Keratinocyte (primary cell): ENCODE results near the gene RAD9A. TPM values are rescaled to one million over a fixed set of nuclear protein-coding genes. Genes with fewer than 3 reads are reported as not detected.

ENCODE experiments used
- DNase-seq: peaks from one replicate; pipeline ENCODE4 v3.0.0-alpha.2; 2011; ENCODE audit warnings: low read depth, missing footprints, low spot score
- FAIRE-seq: peaks from 2 replicates; lab custom pipeline; 2011; peaks lifted over from hg19 to GRCh38; lab: Jason Lieb, UNC
- H2AFZ ChIP-seq: 2 replicates; pipeline ENCODE4 v1.6.0; 2012; ENCODE audit warnings: low read length, control low read depth, inconsistent platforms; ENCODE audit not compliant: control insufficient read depth
- H3K27ac ChIP-seq: 2 replicates; pipeline ENCODE4 v1.5.1; 2011; ENCODE audit warnings: low read length; ENCODE audit not compliant: control insufficient read depth, insufficient read depth
- H3K27me3 ChIP-seq: 3 replicates; pipeline ENCODE4 v1.6.0; 2011; ENCODE audit warnings: low read length; ENCODE audit not compliant: control insufficient read depth, insufficient read depth; ENCODE audit errors: extremely low read depth
- H3K36me3 ChIP-seq, 2 experiments: 2 replicates in 1 of 2; 3 replicates in 1 of 2; pipeline ENCODE4 v1.5.1; 2011; ENCODE audit warnings: low read length in 2 of 2, mild to moderate bottlenecking in 1 of 2; ENCODE audit not compliant: control insufficient read depth in 2 of 2, insufficient read depth in 2 of 2; ENCODE audit errors: extremely low read depth in 1 of 2
- H3K4me1 ChIP-seq: 3 replicates; pipeline ENCODE4 v1.5.1; 2011; ENCODE audit warnings: low read length; ENCODE audit not compliant: control insufficient read depth, insufficient read depth; ENCODE audit errors: extremely low read depth
- H3K4me2 ChIP-seq: 3 replicates; pipeline ENCODE4 v1.6.0; 2011; ENCODE audit warnings: low read depth, low read length; ENCODE audit not compliant: control insufficient read depth, insufficient read depth; ENCODE audit errors: extremely low read depth
- H3K4me3 ChIP-seq, 3 experiments: fragments of 200-600 bp in 1 of 3; sonication (generic) in 1 of 3; 2 replicates in 2 of 3; 3 replicates in 1 of 3; pipeline ENCODE4 v1.5.1; 2011 to 2016; ENCODE audit warnings: low read length in 3 of 3, mild to moderate bottlenecking in 3 of 3, control low read depth in 2 of 3, inconsistent platforms in 1 of 3, low read depth in 1 of 3, mixed read lengths in 1 of 3, mixed run types in 1 of 3, moderate library complexity in 1 of 3; ENCODE audit not compliant: control insufficient read depth in 2 of 3, insufficient read depth in 2 of 3; ENCODE audit errors: extremely low read depth in 1 of 3
- H3K79me2 ChIP-seq: 2 replicates; pipeline ENCODE4 v1.6.0; 2012; ENCODE audit warnings: low read length; ENCODE audit not compliant: control insufficient read depth, insufficient read depth
- H3K9ac ChIP-seq: 3 replicates; pipeline ENCODE4 v1.6.0; 2011; ENCODE audit warnings: low read length; ENCODE audit not compliant: control insufficient read depth, insufficient read depth; ENCODE audit errors: extremely low read depth
- H3K9me1 ChIP-seq: 3 replicates; pipeline ENCODE4 v1.6.0; 2011; ENCODE audit warnings: low read length; ENCODE audit not compliant: control insufficient read depth, insufficient read depth; ENCODE audit errors: extremely low read depth
- H3K9me3 ChIP-seq: 2 replicates; pipeline ENCODE4 v1.5.1; 2012; ENCODE audit warnings: low read depth, low read length; ENCODE audit not compliant: control insufficient read depth
- H4K20me1 ChIP-seq: 3 replicates; pipeline ENCODE4 v1.6.0; 2011; ENCODE audit warnings: low read length; ENCODE audit not compliant: control insufficient read depth, insufficient read depth; ENCODE audit errors: extremely low read depth
- EZH2 ChIP-seq: IDR thresholded peaks from one replicate; pipeline ENCODE4 v1.6.1; 2012; ENCODE audit warnings: inconsistent platforms, mild to moderate bottlenecking, low read length, moderate library complexity
- dilution Hi-C: fragments of 300-500 bp; cut with MboI; formaldehyde crosslinking; loops from one replicate; pipeline ENCODE4 v1.7.0; 2020; ENCODE audit warnings: low sequenced_read_pairs; ENCODE audit not compliant: extremely low pct_ligation_motif_present
- polyA plus RNA-seq, 5 experiments: library from polyadenylated mRNA; depleted of rRNA in 3 of 5; stranded (reverse) in 3 of 5; stranded (forward) in 1 of 5; unstranded in 1 of 5; fragments of >200 nt; gene quantifications; 1 replicate in 1 of 5; 2 replicates in 3 of 5; 3 replicates in 1 of 5; pipeline versions ENCODE4 v1.2.1 to v1.2.3, GENCODE V29; 2011 to 2012; ENCODE audit warnings: missing spikeins in 2 of 5, low read depth in 1 of 5, low replicate concordance in 1 of 5
- TF ChIP-seq, protein P1 (sequence below), 3 experiments: IDR thresholded peaks in 1 of 3; conservative IDR thresholded peaks in 1 of 3; optimal IDR thresholded peaks in 1 of 3; 2 replicates in 2 of 3; 3 replicates in 1 of 3; pipeline versions ENCODE3 to v1.5.1; 2011; ENCODE audit warnings: low read length in 3 of 3, mild to moderate bottlenecking in 3 of 3, moderate library complexity in 2 of 3, control low read depth in 1 of 3, inconsistent platforms in 1 of 3; ENCODE audit not compliant: insufficient read depth in 2 of 3; ENCODE audit errors: extremely low read depth in 1 of 3

The RAD9A gene
- polyA plus RNA-seq, 1 donor (not counting 4 experiments of a cell fraction or from before 2014, with no cell fraction given) = 5.7 TPM

DNA sequence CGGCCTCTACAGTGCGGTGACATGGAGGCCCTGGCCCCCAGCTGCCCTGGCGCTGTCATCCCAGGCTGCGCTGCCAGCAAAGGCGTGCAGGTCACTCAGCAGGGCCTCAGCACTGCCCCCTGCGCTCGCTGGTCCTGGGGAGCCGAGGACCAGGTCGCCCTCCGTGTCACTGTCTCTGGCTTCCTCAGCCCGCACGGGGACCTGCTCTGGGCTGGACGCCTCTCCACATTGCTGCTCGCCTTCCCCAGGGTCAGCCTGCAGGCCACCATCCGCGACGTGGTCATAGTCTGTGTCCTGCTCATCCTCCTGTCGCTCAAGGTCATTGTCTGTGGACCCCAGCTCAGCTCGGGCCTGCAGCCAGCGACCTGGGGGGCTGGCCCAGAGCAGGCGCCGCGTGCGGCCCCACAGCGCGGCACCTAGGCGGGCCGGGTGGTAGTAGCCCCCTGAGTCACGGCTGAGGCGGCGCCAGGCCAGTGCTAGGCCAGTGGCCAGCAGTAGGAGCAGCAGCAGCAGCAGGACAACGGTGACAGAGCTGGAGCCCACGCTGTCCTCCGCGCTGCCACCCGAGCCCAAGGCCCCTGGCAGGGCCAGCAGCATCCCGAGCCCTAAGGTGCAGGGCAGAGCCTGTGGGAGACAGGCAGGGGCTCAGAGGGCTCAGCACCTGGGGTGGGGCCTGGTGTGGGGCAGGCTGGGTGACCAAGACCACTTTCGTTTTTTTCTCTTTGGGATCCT, 44.1 kb downstream of the RAD9A start:
- no peak overlapping the region for H3K9ac ChIP-seq
- H2AFZ ChIP-seq = no peak overlapping the region
- H3K4me3 ChIP-seq = no peak overlapping the region
- H3K36me3 ChIP-seq = peaks cover 35% of the 10 kb centered on the region in 2 experiments
- no peak overlapping the region for H3K27ac ChIP-seq
- peaks cover 5% of the 10 kb centered on the region for H4K20me1 ChIP-seq
- no peaks in the 10 kb centered on the region for H3K4me1 ChIP-seq
- DNase-seq (no peak), FAIRE-seq (no peak)
- H3K4me2 ChIP-seq = no peak overlapping the region
- H3K9me3 ChIP-seq = no peaks in the 10 kb centered on the region
- dilution Hi-C loops = no loop called here
- H3K9me1 ChIP-seq = no peaks in the 10 kb centered on the region
- no peaks in the 10 kb centered on the region for H3K27me3 ChIP-seq
- TF ChIP-seq, protein P1, sequence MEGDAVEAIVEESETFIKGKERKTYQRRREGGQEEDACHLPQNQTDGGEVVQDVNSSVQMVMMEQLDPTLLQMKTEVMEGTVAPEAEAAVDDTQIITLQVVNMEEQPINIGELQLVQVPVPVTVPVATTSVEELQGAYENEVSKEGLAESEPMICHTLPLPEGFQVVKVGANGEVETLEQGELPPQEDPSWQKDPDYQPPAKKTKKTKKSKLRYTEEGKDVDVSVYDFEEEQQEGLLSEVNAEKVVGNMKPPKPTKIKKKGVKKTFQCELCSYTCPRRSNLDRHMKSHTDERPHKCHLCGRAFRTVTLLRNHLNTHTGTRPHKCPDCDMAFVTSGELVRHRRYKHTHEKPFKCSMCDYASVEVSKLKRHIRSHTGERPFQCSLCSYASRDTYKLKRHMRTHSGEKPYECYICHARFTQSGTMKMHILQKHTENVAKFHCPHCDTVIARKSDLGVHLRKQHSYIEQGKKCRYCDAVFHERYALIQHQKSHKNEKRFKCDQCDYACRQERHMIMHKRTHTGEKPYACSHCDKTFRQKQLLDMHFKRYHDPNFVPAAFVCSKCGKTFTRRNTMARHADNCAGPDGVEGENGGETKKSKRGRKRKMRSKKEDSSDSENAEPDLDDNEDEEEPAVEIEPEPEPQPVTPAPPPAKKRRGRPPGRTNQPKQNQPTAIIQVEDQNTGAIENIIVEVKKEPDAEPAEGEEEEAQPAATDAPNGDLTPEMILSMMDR (optimal IDR thresholded peaks at IDR 0.05 in 1 of 3, IDR thresholded peaks at IDR 0.05 in 1 of 3, conservative IDR thresholded peaks at IDR 0.05 in 1 of 3; ENCODE audit: extremely low read depth in 1 of 3, insufficient read depth in 2 of 3, low read length in 3 of 3) = no peak
- peaks cover 8% of the 10 kb centered on the region for H3K79me2 ChIP-seq

DNA sequence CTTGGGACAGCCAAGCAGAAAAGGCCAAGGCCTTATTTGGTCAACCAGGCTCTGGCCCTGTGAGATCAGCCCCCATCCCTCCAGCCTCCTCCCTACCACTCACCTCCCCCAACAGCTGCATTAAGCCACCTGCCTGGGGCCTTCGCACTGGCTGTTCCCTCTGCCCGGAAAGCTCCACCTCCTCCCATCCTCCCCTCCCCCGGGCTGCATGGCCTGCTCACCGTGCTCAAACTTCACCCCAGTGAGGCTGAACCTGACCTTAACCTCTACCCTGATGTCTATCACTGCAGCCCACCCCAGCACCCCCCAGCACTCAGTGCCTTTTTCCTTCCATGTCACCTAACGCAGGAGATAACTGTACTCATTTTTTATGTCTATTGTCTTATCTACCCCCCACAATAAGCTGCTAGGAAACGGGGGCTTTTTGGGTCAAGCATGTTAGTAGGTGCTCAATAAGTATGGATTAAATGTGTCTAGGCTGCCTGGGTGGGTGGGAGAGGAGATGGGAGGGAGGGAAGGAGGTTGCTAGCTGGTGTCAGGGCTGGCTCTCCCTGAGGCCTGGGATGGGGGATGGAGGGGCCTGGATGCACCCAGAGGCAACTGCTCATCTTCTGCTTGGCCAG, 44.8 kb downstream of the RAD9A start:
- Histone ChIP-seq H3K79me2 (peaks cover 5% of the 10 kb centered on the region), H2AFZ (no peak overlapping the region), H3K9me3 (no peaks in the 10 kb centered on the region), H3K4me2 (no peak overlapping the region), H3K9me1 (no peaks in the 10 kb centered on the region), H3K27ac (no peak overlapping the region), H3K9ac (no peak overlapping the region), H4K20me1 (peaks cover 5% of the 10 kb centered on the region), H3K36me3 (peaks cover 28 to 38% of the 10 kb centered on the region in 2 experiments), H3K27me3 (no peaks in the 10 kb centered on the region), H3K4me1 (no peaks in the 10 kb centered on the region), H3K4me3 (no peak overlapping the region)
- FAIRE-seq (no peak), DNase-seq (no peak)
- TF ChIP-seq, protein P1 (optimal IDR thresholded peaks at IDR 0.05 in 1 of 3, IDR thresholded peaks at IDR 0.05 in 1 of 3, conservative IDR thresholded peaks at IDR 0.05 in 1 of 3; ENCODE audit: extremely low read depth in 1 of 3, insufficient read depth in 2 of 3, low read length in 3 of 3) = no peak
- TF ChIP-seq EZH2 = no peak
- dilution Hi-C loops = no loop called here
